GM13976 (cell line): Measurements from ENCODE around the gene ZNF609.

ENCODE experiments used
- DNase-seq: peaks from one replicate; pipeline ENCODE4 v3.0.0; 2012; ENCODE audit warnings: low spot score
- in situ Hi-C: fragments of 300-500 bp; cut with MboI; formaldehyde crosslinking; loops from one replicate; pipeline ENCODE4 v1.12.0; 2022; ENCODE audit warnings: low sequenced_read_pairs, mixed read lengths, inconsistent platforms; ENCODE audit not compliant: unreplicated experiment
- TF ChIP-seq, protein P1 (sequence below): IDR thresholded peaks from 2 replicates; pipeline ENCODE4 v1.5.1; 2012; ENCODE audit warnings: borderline replicate concordance, mild to moderate bottlenecking; ENCODE audit not compliant: insufficient read depth; ENCODE audit errors: extremely low read depth, missing control alignments, control extremely low read depth

The ZNF609 gene

GRCh38 chr15:64443016-64443415, 17.4 kb upstream of the ZNF609 start:
- TF ChIP-seq, protein P1, sequence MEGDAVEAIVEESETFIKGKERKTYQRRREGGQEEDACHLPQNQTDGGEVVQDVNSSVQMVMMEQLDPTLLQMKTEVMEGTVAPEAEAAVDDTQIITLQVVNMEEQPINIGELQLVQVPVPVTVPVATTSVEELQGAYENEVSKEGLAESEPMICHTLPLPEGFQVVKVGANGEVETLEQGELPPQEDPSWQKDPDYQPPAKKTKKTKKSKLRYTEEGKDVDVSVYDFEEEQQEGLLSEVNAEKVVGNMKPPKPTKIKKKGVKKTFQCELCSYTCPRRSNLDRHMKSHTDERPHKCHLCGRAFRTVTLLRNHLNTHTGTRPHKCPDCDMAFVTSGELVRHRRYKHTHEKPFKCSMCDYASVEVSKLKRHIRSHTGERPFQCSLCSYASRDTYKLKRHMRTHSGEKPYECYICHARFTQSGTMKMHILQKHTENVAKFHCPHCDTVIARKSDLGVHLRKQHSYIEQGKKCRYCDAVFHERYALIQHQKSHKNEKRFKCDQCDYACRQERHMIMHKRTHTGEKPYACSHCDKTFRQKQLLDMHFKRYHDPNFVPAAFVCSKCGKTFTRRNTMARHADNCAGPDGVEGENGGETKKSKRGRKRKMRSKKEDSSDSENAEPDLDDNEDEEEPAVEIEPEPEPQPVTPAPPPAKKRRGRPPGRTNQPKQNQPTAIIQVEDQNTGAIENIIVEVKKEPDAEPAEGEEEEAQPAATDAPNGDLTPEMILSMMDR, result no peak
- no peak for DNase-seq
- in situ Hi-C loops, result no loop called here

DNA sequence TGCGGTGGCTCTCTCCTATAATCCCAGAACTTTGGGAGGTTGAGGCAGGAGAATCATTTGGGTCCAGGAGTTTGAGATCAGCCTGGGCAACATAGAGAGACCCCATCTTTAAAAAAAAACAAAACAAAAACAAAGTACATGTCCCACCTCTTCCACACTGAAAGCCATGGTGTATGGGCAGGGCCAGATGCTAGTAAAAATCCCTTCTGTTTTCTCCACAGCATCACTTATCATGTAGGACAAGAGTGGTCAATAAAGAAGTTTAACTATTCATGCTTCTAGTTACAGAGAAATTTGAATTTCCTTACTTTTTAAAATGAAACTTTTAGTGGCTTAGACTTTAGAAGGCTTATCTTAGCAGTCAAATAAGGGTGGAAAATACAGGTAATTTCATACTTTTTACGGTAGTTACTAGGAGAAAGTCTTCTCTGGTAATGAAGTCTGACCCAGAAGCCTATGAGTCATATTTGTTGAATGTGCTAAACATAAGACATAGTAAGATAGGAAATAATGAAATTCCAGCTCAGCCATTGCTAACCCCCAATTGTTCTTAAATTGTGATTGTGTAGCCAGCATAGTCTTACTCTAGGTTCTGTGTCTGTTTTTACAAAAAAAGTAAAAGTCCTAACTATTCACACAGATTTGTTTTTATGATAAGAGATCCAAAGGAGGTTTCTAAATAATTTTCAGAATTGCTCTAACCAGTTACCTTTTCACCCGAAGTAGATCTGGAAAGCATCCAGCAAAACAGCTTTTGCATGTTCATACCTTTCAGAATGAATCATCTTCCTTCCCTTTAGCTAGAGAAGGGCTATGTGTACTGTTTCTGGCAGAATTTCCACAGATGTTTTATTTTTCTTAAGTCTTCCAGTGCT, 16.4 kb upstream of the ZNF609 start:
- DNase-seq, result peak; percentile 70

GRCh38 chr15:64444836-64445235, 15.5 kb upstream of the ZNF609 start:
- DNase-seq, result no peak
- TF ChIP-seq, protein P1, result no peak
- in situ Hi-C loops, result no loop called here

More for the DNA sequence above, 16.4 kb upstream of the ZNF609 start:
- TF ChIP-seq, protein P1, result no peak
- in situ Hi-C loops, result no loop called here

- in situ Hi-C loops, result no loop called here
- peak; percentile 44 for DNase-seq
- TF ChIP-seq, protein P1, result no peak
These were observed 12.7 kb upstream of the ZNF609 start for GRCh38 chr15:64447536-64448315.

DNA sequence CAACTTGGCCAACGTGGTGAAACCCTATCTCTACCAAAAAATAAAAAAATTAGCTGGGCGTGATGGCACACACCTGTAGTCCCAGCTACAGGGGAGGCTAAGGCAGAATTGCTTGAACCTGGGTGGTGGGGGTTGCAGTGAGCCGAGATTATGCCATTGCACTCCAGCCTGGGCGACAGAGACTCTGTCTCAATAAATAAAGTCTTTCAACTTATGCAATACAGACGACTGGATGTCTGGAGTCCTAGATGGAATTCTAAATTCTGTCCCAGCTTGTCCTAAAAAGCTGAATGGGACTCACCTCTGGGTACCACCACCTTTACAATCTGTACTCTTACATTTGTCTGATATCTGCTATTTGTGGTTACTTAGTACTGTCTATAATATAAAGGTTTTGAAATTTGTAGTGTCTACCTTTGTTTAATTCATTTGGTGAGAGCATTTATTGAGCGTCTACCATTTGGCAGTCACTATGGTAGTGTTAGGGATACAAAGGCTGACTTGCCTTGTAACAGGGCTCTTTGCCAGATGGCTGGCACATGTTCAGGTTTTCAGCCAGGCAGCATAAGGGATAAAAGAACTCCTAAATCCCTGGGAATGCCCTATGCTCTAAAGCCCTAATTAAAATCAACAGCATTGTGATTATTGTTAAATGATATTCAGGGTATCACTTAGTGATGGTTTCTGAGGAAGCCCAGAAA, 7.2 kb upstream of the ZNF609 start:
- in situ Hi-C loops, result no loop called here
- TF ChIP-seq, protein P1, result no peak

GRCh38 chr15:64453689-64454037, 6.7 kb upstream of the ZNF609 start:
- DNase-seq, result no peak
- in situ Hi-C loops, result no loop called here
- TF ChIP-seq, protein P1, result no peak

More for the DNA sequence above, 7.2 kb upstream of the ZNF609 start:
- DNase-seq, result no peak
